Measurements from ENCODE around the gene HMGB2.
A peak's percentile ranks its signal among the peaks of the same experiment; 100 is the strongest.

Gene HMGB2

GRCh38 chr4:173337463-173337862 lies 3.3 kb upstream of the HMGB2 start:
- TF ChIP-seq SPI1 (IDR thresholded peaks at IDR 0.05; ENCODE audit: borderline replicate concordance, low read depth) (no peak), GABPA (IDR thresholded peaks at IDR 0.05; ENCODE audit: low read depth) (no peak), CTCF (IDR thresholded peaks at IDR 0.05; ENCODE audit: insufficient read depth, low read length) (no peak), POLR2AphosphoS5 (IDR thresholded peaks at IDR 0.05; ENCODE audit: low read depth) (no peak), REST (IDR thresholded peaks at IDR 0.05; ENCODE audit: insufficient replicate concordance, low read depth) (no peak)
- DNase-seq (ENCODE audit: low read depth in 1 of 2, low spot score in 1 of 2), result no peak
- Histone ChIP-seq H3K4me3 (replicated peaks; ENCODE audit: insufficient read depth, low read length) (no peak overlapping the region), H3K27ac (replicated peaks) (no peak overlapping the region), H3K27me3 (ENCODE audit: insufficient read depth, poor library complexity, severe bottlenecking) (no peaks in the 10 kb centered on the region)

DNA sequence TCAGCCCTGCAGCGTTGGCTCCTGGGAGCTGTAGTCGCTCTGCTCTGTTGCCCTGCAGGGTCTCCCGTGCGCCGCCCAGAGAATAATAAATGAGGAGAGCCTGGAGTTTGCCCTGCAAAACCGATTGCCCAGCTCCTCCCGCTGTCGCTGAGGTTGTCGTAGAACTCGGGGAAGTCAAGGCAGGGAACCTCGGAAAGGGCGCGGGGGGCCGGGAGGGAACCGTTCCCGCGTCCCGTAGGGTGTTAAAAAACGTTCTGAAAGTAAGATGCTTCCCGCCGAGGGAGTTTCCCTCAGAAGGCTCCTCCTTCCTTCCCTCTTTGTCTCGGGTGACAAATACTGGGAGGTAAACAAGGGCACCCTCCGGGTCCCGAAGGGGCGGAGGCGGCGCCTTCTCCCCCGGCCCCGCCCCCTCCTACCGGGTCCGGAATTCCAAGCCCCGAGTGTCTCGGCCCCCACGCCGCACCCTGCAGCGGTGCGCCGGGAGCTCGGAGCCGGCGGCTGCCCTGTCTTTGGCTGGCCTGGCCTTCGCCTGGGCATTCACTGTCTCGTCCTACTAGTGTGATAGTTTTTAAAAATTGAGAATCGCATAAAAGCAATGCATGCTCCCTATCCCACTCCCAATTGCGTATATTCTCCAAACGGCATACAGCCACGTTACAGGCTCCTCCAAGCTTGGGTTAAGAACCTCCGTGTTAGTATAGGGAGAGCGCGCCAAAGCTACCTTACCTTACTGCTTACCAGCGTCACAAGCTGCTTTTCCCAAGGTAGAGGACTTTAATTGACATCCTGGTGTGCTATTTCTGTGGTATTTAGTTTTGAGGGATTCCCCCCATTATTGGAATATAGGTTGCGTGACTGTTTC lies 964 bp upstream of the HMGB2 start:
- peak in 1 of 2 experiments; percentile 85 for DNase-seq (ENCODE audit: low read depth in 1 of 2, low spot score in 1 of 2)
- no peaks in the 10 kb centered on the region for H3K27me3 ChIP-seq (ENCODE audit: insufficient read depth, poor library complexity, severe bottlenecking)
- peak overlapping the region; percentile 81 for H3K4me3 ChIP-seq (replicated peaks; ENCODE audit: insufficient read depth, low read length)
- H3K27ac ChIP-seq (replicated peaks), result peak overlapping the region; percentile 99
- TF ChIP-seq SPI1 (IDR thresholded peaks at IDR 0.05; ENCODE audit: borderline replicate concordance, low read depth) (no peak), POLR2AphosphoS5 (IDR thresholded peaks at IDR 0.05; ENCODE audit: low read depth) (peak; percentile 24; the same call in 1 of the 2 replicates), CTCF (IDR thresholded peaks at IDR 0.05; ENCODE audit: insufficient read depth, low read length) (no peak), GABPA (IDR thresholded peaks at IDR 0.05; ENCODE audit: low read depth) (no peak), REST (IDR thresholded peaks at IDR 0.05; ENCODE audit: insufficient replicate concordance, low read depth) (peak; percentile 45)

DNA sequence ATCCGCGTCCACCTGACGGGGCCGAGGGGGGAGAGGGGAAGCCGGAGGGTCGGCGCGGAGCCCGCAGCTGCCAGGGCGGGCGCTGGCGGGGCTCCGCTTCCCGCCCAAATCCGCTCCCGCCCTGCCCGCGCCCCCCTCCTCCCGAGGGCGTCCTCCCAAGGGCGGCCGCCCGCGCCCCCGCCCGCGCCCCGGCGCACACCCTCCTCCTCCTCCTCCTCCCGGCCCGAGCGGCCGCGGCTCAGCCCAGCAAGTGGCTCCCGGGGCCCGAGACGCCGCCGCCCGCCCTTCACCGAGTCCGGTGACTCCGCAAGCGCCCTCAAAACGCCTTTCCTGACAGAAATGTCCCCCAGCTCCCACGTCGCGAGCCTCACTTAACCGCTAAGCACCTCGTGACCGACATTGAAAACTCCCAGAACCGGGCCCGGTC lies 487 bp downstream of the HMGB2 start:
- TF ChIP-seq SPI1 (IDR thresholded peaks at IDR 0.05; ENCODE audit: borderline replicate concordance, low read depth), result no peak
- no peak for TF ChIP-seq GABPA (IDR thresholded peaks at IDR 0.05; ENCODE audit: low read depth)
- TF ChIP-seq POLR2AphosphoS5 (IDR thresholded peaks at IDR 0.05; ENCODE audit: low read depth), result no peak
- no peak for TF ChIP-seq REST (IDR thresholded peaks at IDR 0.05; ENCODE audit: insufficient replicate concordance, low read depth)
- no peak for TF ChIP-seq CTCF (IDR thresholded peaks at IDR 0.05; ENCODE audit: insufficient read depth, low read length)
- H3K27ac ChIP-seq (replicated peaks), result peak overlapping the region; percentile 99
- H3K4me3 ChIP-seq (replicated peaks; ENCODE audit: insufficient read depth, low read length), result peak overlapping the region; percentile 80
- peak in 1 of 2 experiments; percentile 23 for DNase-seq (ENCODE audit: low read depth in 1 of 2, low spot score in 1 of 2)
- no peaks in the 10 kb centered on the region for H3K27me3 ChIP-seq (ENCODE audit: insufficient read depth, poor library complexity, severe bottlenecking)
